A549 (cell line): ENCODE results near the gene CCDC57.

Source experiments
- CBX2 ChIP-seq: fragments of 200-600 bp; sonication (generic); IDR thresholded peaks from 2 replicates; pipeline ENCODE4 v1.6.1; 2016; ENCODE audit warnings: low read depth, mild to moderate bottlenecking, borderline replicate concordance
- FOSB ChIP-seq: fragments of 250-450 bp; sonication (Bioruptor Pico); IDR thresholded peaks from 2 replicates; pipeline ENCODE4 v1.5.0; 2020; ENCODE audit warnings: mild to moderate bottlenecking, moderate library complexity
- MYC ChIP-seq: IDR thresholded peaks from 2 replicates; pipeline ENCODE4 v1.6.1; 2012; ENCODE audit warnings: mild to moderate bottlenecking, inconsistent platforms, low read length, improper control_type of control experiment, borderline replicate concordance
- NR3C1 ChIP-seq: fragments of >200 bp; sonication (Bioruptor Twin); formaldehyde crosslinking; IDR thresholded peaks from 3 replicates; pipeline ENCODE4 v1.6.1; 2017
- PHF8 ChIP-seq: fragments of 200-600 bp; sonication (generic); IDR thresholded peaks from 2 replicates; pipeline ENCODE4 v1.6.1; 2016; ENCODE audit warnings: low read depth, mild to moderate bottlenecking, antibody characterized with exemption, moderate library complexity, borderline replicate concordance
- POLR2A ChIP-seq: IDR thresholded peaks from 2 replicates; pipeline ENCODE4 v1.6.1; 2012; ENCODE audit warnings: mild to moderate bottlenecking, low read length
- ZNF302 ChIP-seq: fragments of 250-450 bp; sonication (Bioruptor Pico); IDR thresholded peaks from 2 replicates; pipeline ENCODE4 v1.9.0; 2021; ENCODE audit warnings: inconsistent platforms, mild to moderate bottlenecking, moderate library complexity
- TF ChIP-seq, protein P1 (sequence below): fragments of >200 bp; sonication (Bioruptor Twin); formaldehyde crosslinking; IDR thresholded peaks from 3 replicates; pipeline ENCODE4 v1.5.1; 2016

DNA sequence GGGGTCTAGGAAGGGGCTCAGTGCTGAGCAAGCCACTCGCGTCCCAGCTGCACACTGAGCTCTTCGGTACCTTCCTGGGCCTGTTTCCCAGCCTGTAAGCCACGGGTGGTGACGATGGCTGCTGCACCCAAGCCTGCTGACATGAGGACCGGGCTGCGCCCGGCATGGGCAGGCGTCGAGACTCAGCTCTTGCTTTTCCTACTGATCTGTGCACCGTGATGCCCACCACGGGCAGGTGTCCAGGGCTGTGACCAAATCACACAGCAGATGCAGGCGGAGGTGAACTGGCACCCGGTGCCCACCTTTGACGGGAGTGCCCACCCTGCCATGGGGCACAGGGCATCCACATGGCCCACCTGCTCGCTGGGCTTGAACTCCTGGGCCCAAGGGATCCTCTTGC, 17.9 kb downstream of the CCDC57 start:
- TF ChIP-seq POLR2A, result no peak
- TF ChIP-seq NR3C1, result no peak
- TF ChIP-seq ZNF302, result no peak
- TF ChIP-seq FOSB (CRISPR knock-in tag), result no peak
- no peak for TF ChIP-seq PHF8
- TF ChIP-seq, protein P1, sequence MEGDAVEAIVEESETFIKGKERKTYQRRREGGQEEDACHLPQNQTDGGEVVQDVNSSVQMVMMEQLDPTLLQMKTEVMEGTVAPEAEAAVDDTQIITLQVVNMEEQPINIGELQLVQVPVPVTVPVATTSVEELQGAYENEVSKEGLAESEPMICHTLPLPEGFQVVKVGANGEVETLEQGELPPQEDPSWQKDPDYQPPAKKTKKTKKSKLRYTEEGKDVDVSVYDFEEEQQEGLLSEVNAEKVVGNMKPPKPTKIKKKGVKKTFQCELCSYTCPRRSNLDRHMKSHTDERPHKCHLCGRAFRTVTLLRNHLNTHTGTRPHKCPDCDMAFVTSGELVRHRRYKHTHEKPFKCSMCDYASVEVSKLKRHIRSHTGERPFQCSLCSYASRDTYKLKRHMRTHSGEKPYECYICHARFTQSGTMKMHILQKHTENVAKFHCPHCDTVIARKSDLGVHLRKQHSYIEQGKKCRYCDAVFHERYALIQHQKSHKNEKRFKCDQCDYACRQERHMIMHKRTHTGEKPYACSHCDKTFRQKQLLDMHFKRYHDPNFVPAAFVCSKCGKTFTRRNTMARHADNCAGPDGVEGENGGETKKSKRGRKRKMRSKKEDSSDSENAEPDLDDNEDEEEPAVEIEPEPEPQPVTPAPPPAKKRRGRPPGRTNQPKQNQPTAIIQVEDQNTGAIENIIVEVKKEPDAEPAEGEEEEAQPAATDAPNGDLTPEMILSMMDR, result no peak
- TF ChIP-seq MYC, result no peak
- TF ChIP-seq CBX2, result no peak
